Gastrocnemius medialis (tissue), 4 donors: Measurements from ENCODE around the gene SLC25A30.

Experiments
- POLR2A ChIP-seq, 2 donors: fragments of 450-650 bp; IDR thresholded peaks; one replicate each; pipeline ENCODE4 v1.6.1; 2017; ENCODE audit warnings: antibody characterized with exemption in 2 of 2, mild to moderate bottlenecking in 2 of 2, moderate library complexity in 2 of 2
- TF ChIP-seq, protein P1 (sequence below), 5 experiments: fragments of 450-650 bp in 3 of 5; fragments of 200-600 bp in 2 of 5; sonication (generic) in 2 of 5; IDR thresholded peaks in 4 of 5; conservative IDR thresholded peaks in 1 of 5; 1 replicate in 4 of 5; 2 replicates in 1 of 5; pipeline ENCODE4 v1.5.1; 2016 to 2019; ENCODE audit warnings: antibody characterized with exemption in 5 of 5, mild to moderate bottlenecking in 3 of 5, moderate library complexity in 3 of 5

DNA sequence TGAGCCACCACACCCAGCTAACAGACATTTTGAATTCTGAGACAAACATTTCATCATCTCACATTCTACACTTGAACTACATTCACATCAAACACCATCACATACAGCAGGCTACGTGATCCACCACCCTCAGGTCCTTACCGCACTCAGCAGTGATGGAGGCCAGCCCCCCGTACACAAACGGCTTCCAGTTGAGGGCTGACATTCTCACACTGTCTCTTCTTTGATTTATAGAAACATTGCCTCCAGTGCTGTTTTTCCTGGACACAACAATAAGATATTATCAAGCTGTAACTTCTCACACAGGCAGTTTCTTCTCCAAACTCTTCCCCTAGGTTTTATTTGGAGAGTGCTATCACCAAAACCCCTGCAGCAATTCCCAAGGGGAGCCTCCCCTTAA, 7.0 kb downstream of the SLC25A30 start:
- TF ChIP-seq, protein P1, sequence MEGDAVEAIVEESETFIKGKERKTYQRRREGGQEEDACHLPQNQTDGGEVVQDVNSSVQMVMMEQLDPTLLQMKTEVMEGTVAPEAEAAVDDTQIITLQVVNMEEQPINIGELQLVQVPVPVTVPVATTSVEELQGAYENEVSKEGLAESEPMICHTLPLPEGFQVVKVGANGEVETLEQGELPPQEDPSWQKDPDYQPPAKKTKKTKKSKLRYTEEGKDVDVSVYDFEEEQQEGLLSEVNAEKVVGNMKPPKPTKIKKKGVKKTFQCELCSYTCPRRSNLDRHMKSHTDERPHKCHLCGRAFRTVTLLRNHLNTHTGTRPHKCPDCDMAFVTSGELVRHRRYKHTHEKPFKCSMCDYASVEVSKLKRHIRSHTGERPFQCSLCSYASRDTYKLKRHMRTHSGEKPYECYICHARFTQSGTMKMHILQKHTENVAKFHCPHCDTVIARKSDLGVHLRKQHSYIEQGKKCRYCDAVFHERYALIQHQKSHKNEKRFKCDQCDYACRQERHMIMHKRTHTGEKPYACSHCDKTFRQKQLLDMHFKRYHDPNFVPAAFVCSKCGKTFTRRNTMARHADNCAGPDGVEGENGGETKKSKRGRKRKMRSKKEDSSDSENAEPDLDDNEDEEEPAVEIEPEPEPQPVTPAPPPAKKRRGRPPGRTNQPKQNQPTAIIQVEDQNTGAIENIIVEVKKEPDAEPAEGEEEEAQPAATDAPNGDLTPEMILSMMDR (IDR thresholded peaks at IDR 0.05 in 4 of 5, conservative IDR thresholded peaks at IDR 0.05 in 1 of 5): no peak
- no peak for TF ChIP-seq POLR2A (IDR thresholded peaks at IDR 0.05)
